ENCODE data around the gene MICAL3.

DNA sequence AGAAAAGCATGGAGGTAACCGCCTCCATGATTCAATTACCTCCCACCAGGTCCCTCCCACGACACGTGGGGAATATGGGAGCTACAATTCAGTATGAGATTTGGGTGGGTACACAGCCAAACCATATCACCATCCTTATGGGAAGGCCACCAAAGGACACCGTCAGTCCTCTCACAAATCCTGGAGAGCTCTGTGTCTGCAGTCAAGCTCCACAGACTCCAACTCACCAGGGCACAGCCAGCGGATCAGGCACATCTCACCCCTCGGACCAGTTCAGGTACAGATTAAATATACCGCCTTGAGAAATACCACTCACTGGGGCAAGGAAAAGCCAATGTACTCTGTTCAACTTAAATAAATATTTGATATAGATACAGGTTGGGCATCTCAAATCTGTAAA lies 100.3 kb downstream of the MICAL3 start:
- TF ChIP-seq, protein P1, sequence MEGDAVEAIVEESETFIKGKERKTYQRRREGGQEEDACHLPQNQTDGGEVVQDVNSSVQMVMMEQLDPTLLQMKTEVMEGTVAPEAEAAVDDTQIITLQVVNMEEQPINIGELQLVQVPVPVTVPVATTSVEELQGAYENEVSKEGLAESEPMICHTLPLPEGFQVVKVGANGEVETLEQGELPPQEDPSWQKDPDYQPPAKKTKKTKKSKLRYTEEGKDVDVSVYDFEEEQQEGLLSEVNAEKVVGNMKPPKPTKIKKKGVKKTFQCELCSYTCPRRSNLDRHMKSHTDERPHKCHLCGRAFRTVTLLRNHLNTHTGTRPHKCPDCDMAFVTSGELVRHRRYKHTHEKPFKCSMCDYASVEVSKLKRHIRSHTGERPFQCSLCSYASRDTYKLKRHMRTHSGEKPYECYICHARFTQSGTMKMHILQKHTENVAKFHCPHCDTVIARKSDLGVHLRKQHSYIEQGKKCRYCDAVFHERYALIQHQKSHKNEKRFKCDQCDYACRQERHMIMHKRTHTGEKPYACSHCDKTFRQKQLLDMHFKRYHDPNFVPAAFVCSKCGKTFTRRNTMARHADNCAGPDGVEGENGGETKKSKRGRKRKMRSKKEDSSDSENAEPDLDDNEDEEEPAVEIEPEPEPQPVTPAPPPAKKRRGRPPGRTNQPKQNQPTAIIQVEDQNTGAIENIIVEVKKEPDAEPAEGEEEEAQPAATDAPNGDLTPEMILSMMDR (IDR thresholded peaks at IDR 0.05 in 4 of 5, conservative IDR thresholded peaks at IDR 0.05 in 1 of 5) = no peak
- TF ChIP-seq POLR2A (IDR thresholded peaks at IDR 0.05) = no peak
